Measurements from ENCODE around the gene ATXN7L2.
"Not testable (repeated sequence)": the region's sequence is repeated elsewhere in the genome, so short reads cannot be mapped to it uniquely, and the experiment has no call there.

The ATXN7L2 gene

GRCh38 chr1:109468061-109468460 lies 15.6 kb upstream of the ATXN7L2 start:
- no peak overlapping the region for H3K4me3 ChIP-seq (ENCODE audit: control insufficient read depth, low read depth, low read length)
- DNase-seq (ENCODE audit: low read depth), result no peak
- TF ChIP-seq CTCF (conservative IDR thresholded peaks at IDR 0.05; ENCODE audit: control insufficient read depth, insufficient read depth, low read depth, low read length), result no peak

- no peak overlapping the region for H3K4me3 ChIP-seq (ENCODE audit: control insufficient read depth, low read depth, low read length)
- no peak for TF ChIP-seq CTCF (conservative IDR thresholded peaks at IDR 0.05; ENCODE audit: control insufficient read depth, insufficient read depth, low read depth, low read length)
- DNase-seq (ENCODE audit: low read depth), result no peak
These were observed 14.8 kb upstream of the ATXN7L2 start for GRCh38 chr1:109468903-109469302.

DNA sequence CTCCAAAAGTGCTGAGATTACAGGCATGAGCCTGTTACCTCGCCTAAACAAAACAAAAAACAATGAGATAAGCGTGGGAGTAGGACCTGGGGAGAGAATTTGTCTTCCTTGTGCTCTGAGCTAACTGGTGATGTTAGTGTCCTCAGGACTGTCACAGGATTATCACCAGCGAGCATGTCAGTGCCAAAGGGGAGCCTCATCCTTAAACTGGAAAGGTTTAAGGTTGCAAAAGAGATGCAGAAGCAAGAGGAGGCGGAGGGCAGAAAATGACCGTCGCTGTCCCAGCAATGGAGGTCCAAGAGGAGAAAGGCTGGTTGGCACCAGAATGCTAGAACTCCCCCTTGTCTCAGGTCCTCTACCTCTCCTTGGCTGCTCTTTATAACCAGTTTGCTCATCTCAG lies 13.5 kb upstream of the ATXN7L2 start:
- TF ChIP-seq CTCF (conservative IDR thresholded peaks at IDR 0.05; ENCODE audit: control insufficient read depth, insufficient read depth, low read depth, low read length), result no peak
- H3K4me3 ChIP-seq (ENCODE audit: control insufficient read depth, low read depth, low read length), result no peak overlapping the region
- no peak for DNase-seq (ENCODE audit: low read depth)

- H3K4me3 ChIP-seq (ENCODE audit: control insufficient read depth, low read depth, low read length), result no peak overlapping the region
- no peak for TF ChIP-seq CTCF (conservative IDR thresholded peaks at IDR 0.05; ENCODE audit: control insufficient read depth, insufficient read depth, low read depth, low read length)
- no peak for DNase-seq (ENCODE audit: low read depth)
These were observed 10.9 kb upstream of the ATXN7L2 start for GRCh38 chr1:109472779-109473178.

DNA sequence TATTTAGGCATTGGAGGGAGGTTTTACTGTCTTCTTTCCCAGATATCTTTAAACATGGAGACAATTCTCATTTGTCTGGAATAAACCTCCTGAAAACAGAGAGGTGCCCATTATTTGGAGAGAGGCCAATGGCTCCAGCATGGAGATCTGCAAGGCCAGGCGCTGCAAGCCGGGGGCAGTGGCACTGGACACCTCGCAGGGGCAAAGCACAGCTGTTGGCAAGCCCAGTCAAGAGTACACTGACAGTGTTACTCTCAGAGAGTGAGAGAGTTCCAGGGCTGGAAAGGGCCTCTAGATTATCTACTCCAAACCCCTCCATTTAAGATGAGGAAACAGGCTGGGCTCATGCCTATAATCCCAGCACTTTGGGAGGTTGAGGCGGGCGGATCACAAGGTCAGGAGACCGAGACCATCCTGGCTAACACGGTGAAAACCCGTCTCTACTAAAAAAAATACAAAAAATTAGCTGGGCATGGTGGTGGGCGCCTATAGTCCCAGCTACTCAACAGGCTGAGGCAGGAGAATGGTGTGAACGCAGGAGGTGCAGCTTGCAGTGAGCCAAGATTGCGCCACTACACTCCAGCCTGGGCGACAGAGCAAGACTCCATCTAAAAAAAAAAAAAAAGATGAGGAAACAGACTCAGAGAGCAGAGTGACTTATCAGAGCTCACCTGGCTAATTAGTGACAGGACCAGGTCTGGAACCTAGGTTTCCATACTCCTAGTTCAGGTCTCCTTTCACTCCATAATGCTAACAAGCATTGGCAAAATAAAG lies 10.2 kb upstream of the ATXN7L2 start:
- not testable (repeated sequence) for DNase-seq (ENCODE audit: low read depth)

DNA sequence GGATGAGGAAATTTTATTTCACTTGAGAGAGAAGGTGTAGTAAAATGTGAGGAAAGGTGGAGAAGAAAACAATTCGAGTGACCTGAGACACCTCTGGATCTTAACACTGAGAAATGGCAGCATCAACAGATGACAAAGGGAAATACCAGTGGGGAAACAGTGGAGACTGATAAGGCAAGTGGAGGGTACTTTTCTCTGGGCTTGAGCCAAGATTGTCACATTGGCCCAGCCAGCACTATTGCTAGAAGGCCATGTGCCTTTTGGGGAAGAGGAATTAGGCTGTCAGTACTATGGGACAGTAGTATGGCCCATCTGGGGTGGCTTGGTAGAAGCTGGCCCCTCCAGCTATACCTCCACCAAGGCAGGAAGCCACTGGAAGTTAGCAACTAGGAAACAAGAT lies 9.0 kb upstream of the ATXN7L2 start:
- DNase-seq (ENCODE audit: low read depth), result no peak
- no peak overlapping the region for H3K4me3 ChIP-seq (ENCODE audit: control insufficient read depth, low read depth, low read length)
- TF ChIP-seq CTCF (conservative IDR thresholded peaks at IDR 0.05; ENCODE audit: control insufficient read depth, insufficient read depth, low read depth, low read length), result no peak

More for the DNA sequence above, 10.2 kb upstream of the ATXN7L2 start:
- not testable (repeated sequence) for H3K4me3 ChIP-seq (ENCODE audit: control insufficient read depth, low read depth, low read length)

DNA sequence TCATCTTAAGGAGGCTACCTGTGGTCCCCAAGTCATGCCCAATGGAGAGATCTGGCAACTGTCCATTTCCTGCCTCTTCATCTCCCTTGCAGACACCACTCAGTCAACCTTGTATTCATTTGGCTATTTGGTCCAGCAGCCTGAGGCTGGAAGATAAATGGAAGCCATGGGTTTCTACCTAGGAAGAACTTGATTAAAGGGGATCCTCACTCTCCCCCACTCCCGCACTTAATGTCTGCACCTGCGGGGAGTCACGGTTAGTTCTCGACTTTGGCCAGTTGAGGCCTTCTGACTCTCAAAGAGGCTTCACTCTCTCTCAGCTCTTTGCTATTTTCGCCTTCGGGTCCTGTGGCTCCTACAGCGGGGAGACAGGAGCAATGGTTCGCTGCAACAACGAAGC lies 8.4 kb upstream of the ATXN7L2 start:
- no peak for TF ChIP-seq CTCF (conservative IDR thresholded peaks at IDR 0.05; ENCODE audit: control insufficient read depth, insufficient read depth, low read depth, low read length)
- DNase-seq (ENCODE audit: low read depth), result no peak
- no peak overlapping the region for H3K4me3 ChIP-seq (ENCODE audit: control insufficient read depth, low read depth, low read length)

Measured in fibroblast of mammary gland (primary cell).